HG03571 (cell line): ENCODE data around the gene MYL2.
"Not testable (repeated sequence)": the region's sequence is repeated elsewhere in the genome, so short reads cannot be mapped to it uniquely, and the experiment has no call there.

Experiments
- ATAC-seq: cut with Tn5 transposase; IDR thresholded peaks from one replicate; pipeline ENCODE4 v1.9.1; 2021; ENCODE audit not compliant: unreplicated experiment

Gene MYL2

GRCh38 chr12:110920324-110920910 is at the start of gene MYL2:
MYL2 (minus strand) TSS chr12:110920579; CDS start chr12:110920529, 50 bp downstream.
- ATAC-seq, result no peak

- no peak for ATAC-seq
Observed at GRCh38 chr12:110966081-110966760, 45.8 kb upstream of the MYL2 start.

GRCh38 chr12:110965574-110965973 is 45.2 kb upstream of the MYL2 start:
- no peak for ATAC-seq

GRCh38 chr12:110960795-110961194 is 40.4 kb upstream of the MYL2 start:
- ATAC-seq, result no peak

- no peak for ATAC-seq
Observed at GRCh38 chr12:110957652-110958051, 37.3 kb upstream of the MYL2 start.

- no peak for ATAC-seq
Observed at GRCh38 chr12:110957159-110957558, 36.8 kb upstream of the MYL2 start.

- ATAC-seq, result not testable (repeated sequence)
Observed at GRCh38 chr12:110950867-110951266, 30.5 kb upstream of the MYL2 start.

GRCh38 chr12:110950466-110950865 is 30.1 kb upstream of the MYL2 start:
- not testable (repeated sequence) for ATAC-seq

- no peak for ATAC-seq
Observed at GRCh38 chr12:110948041-110948440, 27.7 kb upstream of the MYL2 start.

GRCh38 chr12:110943373-110943772 is 23.0 kb upstream of the MYL2 start:
- ATAC-seq, result no peak

- ATAC-seq, result no peak
Observed at GRCh38 chr12:110941391-110941790, 21.0 kb upstream of the MYL2 start.

- no peak for ATAC-seq
Observed at GRCh38 chr12:110940933-110941332, 20.6 kb upstream of the MYL2 start.

GRCh38 chr12:110940296-110940695 is 19.9 kb upstream of the MYL2 start:
- ATAC-seq, result no peak

GRCh38 chr12:110937104-110937641 is 16.8 kb upstream of the MYL2 start:
- no peak for ATAC-seq

GRCh38 chr12:110936367-110937103 is 16.2 kb upstream of the MYL2 start:
- no peak for ATAC-seq

- ATAC-seq, result no peak
Observed at GRCh38 chr12:110935588-110935987, 15.2 kb upstream of the MYL2 start.

- no peak for ATAC-seq
Observed at GRCh38 chr12:110934093-110934852, 13.9 kb upstream of the MYL2 start.

- ATAC-seq, result no peak
Observed at GRCh38 chr12:110933326-110933974, 13.1 kb upstream of the MYL2 start.

GRCh38 chr12:110932046-110932445 is 11.7 kb upstream of the MYL2 start:
- ATAC-seq, result no peak

GRCh38 chr12:110931315-110931728 is 10.9 kb upstream of the MYL2 start:
- ATAC-seq, result no peak
